SU-DHL-6 (cell line): ENCODE data around the gene CAPN5.

ENCODE experiments used
- CTCF ChIP-seq: fragments of 200-600 bp; sonication (generic); IDR thresholded peaks from one replicate; pipeline ENCODE4 v1.5.1; 2017; ENCODE audit warnings: antibody characterized with exemption, mild to moderate bottlenecking, low read length, moderate library complexity; ENCODE audit not compliant: insufficient read depth, poor library complexity, severe bottlenecking
- EZH2phosphoT487 ChIP-seq: fragments of 200-600 bp; sonication (generic), shearing (Covaris generic); conservative IDR thresholded peaks from 2 replicates; pipeline ENCODE4 v1.6.1; 2018; ENCODE audit warnings: mild to moderate bottlenecking, antibody characterized with exemption, low read length, moderate library complexity, mixed read lengths

DNA sequence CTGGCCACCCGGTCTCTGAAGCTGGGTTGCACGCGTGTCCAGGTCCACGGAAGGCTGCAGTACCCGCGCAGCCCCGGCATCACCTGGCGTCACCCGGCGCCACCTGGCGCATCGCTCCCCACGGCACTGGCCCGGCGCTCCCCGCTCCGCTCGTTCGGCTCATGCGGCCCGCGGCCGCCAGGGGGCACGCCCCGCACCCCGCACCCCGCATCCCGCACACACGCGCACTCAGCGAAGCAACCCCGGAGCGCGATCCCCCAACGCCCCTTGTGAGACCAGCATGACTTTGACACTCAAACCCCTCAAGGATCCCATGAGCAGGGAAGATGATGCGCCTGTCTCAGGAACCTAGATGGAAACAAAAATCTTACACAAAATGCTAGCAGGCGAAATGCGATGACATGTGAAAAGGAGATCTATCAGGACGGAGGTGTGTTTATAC, 20.7 kb upstream of the CAPN5 start:
- TF ChIP-seq CTCF (peak; percentile 96), EZH2phosphoT487 (no peak; the same call in 1 of the 2 replicates)
